ENCODE measurements around the gene HOXA7.

Gene HOXA7

DNA sequence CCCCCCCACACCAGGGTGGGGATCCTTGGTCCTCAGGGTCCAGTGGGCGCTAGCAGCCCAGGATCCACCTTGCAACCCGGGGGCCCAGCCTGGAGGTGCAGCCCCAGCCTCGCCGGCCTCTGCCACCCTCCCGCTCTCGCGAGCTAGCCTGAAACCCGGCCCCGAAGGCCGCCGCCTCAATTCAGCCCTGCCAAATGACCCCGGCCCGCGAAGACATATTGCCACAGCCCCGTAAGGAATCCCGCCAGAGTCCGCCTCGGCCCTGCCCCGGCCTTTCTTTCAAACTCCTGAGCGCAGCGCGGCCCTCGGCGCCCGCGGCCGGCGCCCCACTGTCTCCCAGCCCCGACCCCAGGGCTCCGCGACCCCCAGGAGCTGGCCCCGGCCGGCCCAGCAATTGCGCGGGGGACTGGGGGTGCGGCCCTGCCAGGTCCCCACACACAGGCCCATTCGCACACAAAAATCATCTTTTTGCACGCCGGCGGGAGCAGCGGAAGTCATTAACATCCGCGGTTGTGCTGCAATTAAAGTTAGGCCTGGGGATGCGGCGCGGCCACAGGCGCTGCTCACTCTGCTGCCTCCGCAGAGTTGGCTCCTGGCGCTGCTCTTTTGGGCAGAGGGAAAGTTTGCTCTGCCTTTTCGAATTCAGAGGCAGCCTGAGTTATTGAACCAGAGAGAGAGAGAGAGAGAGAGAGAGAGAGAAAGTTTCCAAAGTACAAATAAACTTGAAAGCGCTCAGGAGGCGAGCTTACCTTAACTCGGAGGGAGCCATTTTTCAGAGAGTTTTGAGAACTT lies 16.9 kb downstream of the HOXA7 start:
- no peak overlapping the region for H3K27ac ChIP-seq
- peaks cover 12% of the 10 kb centered on the region for H3K4me1 ChIP-seq (ENCODE audit: low read depth, poor library complexity, severe bottlenecking)
- H3K27me3 ChIP-seq (ENCODE audit: insufficient read depth, low read depth), result no peaks in the 10 kb centered on the region
- TF ChIP-seq, protein P1, sequence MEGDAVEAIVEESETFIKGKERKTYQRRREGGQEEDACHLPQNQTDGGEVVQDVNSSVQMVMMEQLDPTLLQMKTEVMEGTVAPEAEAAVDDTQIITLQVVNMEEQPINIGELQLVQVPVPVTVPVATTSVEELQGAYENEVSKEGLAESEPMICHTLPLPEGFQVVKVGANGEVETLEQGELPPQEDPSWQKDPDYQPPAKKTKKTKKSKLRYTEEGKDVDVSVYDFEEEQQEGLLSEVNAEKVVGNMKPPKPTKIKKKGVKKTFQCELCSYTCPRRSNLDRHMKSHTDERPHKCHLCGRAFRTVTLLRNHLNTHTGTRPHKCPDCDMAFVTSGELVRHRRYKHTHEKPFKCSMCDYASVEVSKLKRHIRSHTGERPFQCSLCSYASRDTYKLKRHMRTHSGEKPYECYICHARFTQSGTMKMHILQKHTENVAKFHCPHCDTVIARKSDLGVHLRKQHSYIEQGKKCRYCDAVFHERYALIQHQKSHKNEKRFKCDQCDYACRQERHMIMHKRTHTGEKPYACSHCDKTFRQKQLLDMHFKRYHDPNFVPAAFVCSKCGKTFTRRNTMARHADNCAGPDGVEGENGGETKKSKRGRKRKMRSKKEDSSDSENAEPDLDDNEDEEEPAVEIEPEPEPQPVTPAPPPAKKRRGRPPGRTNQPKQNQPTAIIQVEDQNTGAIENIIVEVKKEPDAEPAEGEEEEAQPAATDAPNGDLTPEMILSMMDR (conservative IDR thresholded peaks at IDR 0.05; ENCODE audit: low read depth, low read length), result no peak
- H4K20me1 ChIP-seq (ENCODE audit: insufficient read depth), result no peaks in the 10 kb centered on the region
- no peaks in the 10 kb centered on the region for H3K79me2 ChIP-seq (ENCODE audit: insufficient read depth, low read depth)
- no peak overlapping the region for H3K4me2 ChIP-seq
- H3K4me3 ChIP-seq (IDR thresholded peaks at IDR 0.05; ENCODE audit: insufficient read depth, low read depth, low read length), result no peak overlapping the region
- H3K9ac ChIP-seq, result no peak overlapping the region
- H2AFZ ChIP-seq (ENCODE audit: low read depth), result no peak overlapping the region
- no peaks in the 10 kb centered on the region for H3K36me3 ChIP-seq (ENCODE audit: insufficient read depth)

DNA sequence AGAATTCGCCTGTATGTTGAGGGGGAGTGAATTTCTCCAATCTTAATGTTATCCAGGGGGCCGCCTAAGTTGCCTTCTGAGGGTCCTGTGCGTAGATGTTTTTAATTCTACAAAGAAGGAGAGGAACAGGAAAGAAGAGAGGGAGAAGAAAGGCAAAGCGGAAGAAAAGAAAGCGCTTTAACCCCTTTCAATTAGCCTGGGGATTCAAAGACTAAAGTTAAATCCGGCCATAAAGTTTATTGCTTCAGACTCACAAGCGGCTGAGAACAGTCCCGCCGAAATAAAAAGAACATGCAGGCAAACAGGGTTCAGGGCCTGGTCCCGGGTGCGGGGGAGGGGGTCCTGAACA lies 17.5 kb downstream of the HOXA7 start:
- Histone ChIP-seq H2AFZ (ENCODE audit: low read depth) (no peak overlapping the region), H3K4me1 (ENCODE audit: low read depth, poor library complexity, severe bottlenecking) (peaks cover 18% of the 10 kb centered on the region), H3K27me3 (ENCODE audit: insufficient read depth, low read depth) (no peaks in the 10 kb centered on the region), H3K27ac (no peak overlapping the region), H3K4me3 (IDR thresholded peaks at IDR 0.05; ENCODE audit: insufficient read depth, low read depth, low read length) (no peak overlapping the region), H3K36me3 (ENCODE audit: insufficient read depth) (no peaks in the 10 kb centered on the region), H3K79me2 (ENCODE audit: insufficient read depth, low read depth) (no peaks in the 10 kb centered on the region), H4K20me1 (ENCODE audit: insufficient read depth) (no peaks in the 10 kb centered on the region), H3K4me2 (no peak overlapping the region), H3K9ac (no peak overlapping the region)
- TF ChIP-seq, protein P1 (conservative IDR thresholded peaks at IDR 0.05; ENCODE audit: low read depth, low read length), result no peak

DNA sequence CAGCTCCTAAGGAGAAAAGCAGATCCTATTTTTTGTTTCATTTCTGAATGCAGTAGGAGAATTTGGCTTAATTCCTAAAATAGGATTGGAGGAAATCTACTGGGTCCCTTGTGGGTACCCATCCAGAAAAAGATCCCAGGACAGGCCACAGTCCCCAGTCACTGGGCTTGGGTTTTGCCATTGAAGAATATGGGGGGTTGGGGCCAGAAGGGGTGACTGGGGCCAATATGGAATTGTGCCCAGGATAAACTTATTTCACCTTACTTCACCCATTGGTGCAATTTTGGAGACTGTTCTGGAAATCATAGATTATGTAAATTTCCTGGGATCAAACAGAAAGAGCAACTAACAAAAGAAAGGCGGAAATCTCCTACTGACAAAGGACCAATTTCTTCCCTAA lies 18.0 kb downstream of the HOXA7 start:
- H3K9ac ChIP-seq, result no peak overlapping the region
- no peak overlapping the region for H3K4me2 ChIP-seq
- no peak overlapping the region for H3K4me3 ChIP-seq (IDR thresholded peaks at IDR 0.05; ENCODE audit: insufficient read depth, low read depth, low read length)
- TF ChIP-seq, protein P1 (conservative IDR thresholded peaks at IDR 0.05; ENCODE audit: low read depth, low read length), result no peak
- no peak overlapping the region for H3K27ac ChIP-seq
- no peaks in the 10 kb centered on the region for H3K36me3 ChIP-seq (ENCODE audit: insufficient read depth)
- H3K27me3 ChIP-seq (ENCODE audit: insufficient read depth, low read depth), result no peaks in the 10 kb centered on the region
- H2AFZ ChIP-seq (ENCODE audit: low read depth), result no peak overlapping the region
- peaks cover 23% of the 10 kb centered on the region for H3K4me1 ChIP-seq (ENCODE audit: low read depth, poor library complexity, severe bottlenecking)
- H3K79me2 ChIP-seq (ENCODE audit: insufficient read depth, low read depth), result no peaks in the 10 kb centered on the region
- H4K20me1 ChIP-seq (ENCODE audit: insufficient read depth), result no peaks in the 10 kb centered on the region

DNA sequence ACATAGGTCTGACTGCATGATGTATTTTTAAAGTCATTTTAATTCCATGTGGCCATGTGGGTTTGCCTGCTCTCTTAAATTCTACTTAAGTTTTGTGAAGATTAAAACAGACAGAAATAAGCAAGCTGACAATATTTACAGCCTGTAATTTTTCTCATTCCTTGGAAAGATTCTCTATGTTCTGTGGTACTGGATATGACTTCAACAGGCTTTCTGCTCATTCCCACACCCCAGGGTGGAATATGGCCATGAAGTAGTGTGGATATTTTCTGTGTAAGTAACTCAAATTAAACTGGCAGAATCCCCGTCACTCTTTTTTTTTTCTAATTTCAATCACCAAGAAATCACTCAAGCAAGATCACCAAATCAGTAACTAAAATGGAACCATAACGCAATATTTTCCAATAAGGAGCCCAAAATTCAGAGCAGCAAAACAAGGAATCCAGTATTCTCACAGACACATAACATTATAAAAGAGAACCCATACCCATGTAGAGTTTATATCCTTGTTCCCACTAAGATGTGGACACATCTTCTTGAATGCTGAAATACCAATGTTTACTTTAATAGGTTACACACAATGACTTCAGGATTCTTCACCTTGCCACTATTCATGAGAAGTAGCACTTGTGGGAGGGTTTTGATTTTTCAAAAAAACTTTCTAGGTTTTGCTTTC lies 18.7 kb downstream of the HOXA7 start:
- Histone ChIP-seq H3K36me3 (ENCODE audit: insufficient read depth) (no peaks in the 10 kb centered on the region), H3K4me3 (IDR thresholded peaks at IDR 0.05; ENCODE audit: insufficient read depth, low read depth, low read length) (no peak overlapping the region), H3K27ac (no peak overlapping the region), H3K4me2 (no peak overlapping the region), H4K20me1 (ENCODE audit: insufficient read depth) (no peaks in the 10 kb centered on the region), H3K27me3 (ENCODE audit: insufficient read depth, low read depth) (no peaks in the 10 kb centered on the region), H3K4me1 (ENCODE audit: low read depth, poor library complexity, severe bottlenecking) (peaks cover 25% of the 10 kb centered on the region), H2AFZ (ENCODE audit: low read depth) (no peak overlapping the region), H3K79me2 (ENCODE audit: insufficient read depth, low read depth) (no peaks in the 10 kb centered on the region), H3K9ac (no peak overlapping the region)
- TF ChIP-seq, protein P1 (conservative IDR thresholded peaks at IDR 0.05; ENCODE audit: low read depth, low read length), result no peak

Measured in KMS-11 (cell line).